Liver (tissue), 3 donors: ENCODE measurements around the gene SHISAL1.

ENCODE experiments used
- GABPA ChIP-seq, 2 donors: IDR thresholded peaks in 1 of 2; conservative IDR thresholded peaks in 1 of 2; 2 replicates each; pipeline ENCODE4 v1.6.1; 2016; ENCODE audit warnings: antibody characterized with exemption in 2 of 2, mild to moderate bottlenecking in 1 of 2, moderate library complexity in 1 of 2
- HNF4G ChIP-seq: IDR thresholded peaks from 2 replicates; pipeline ENCODE4 v1.6.1; 2016; ENCODE audit warnings: antibody characterized with exemption
- JUND ChIP-seq, 2 donors: IDR thresholded peaks; 2 replicates each; pipeline ENCODE4 v1.6.1; 2016; ENCODE audit warnings: antibody characterized with exemption in 2 of 2
- RXRA ChIP-seq, 2 donors: IDR thresholded peaks; 2 replicates each; pipeline ENCODE4 v1.6.1; 2017 to 2018; ENCODE audit warnings: antibody characterized with exemption in 2 of 2, mild to moderate bottlenecking in 1 of 2
- SP1 ChIP-seq: IDR thresholded peaks from 2 replicates; pipeline ENCODE4 v1.6.1; 2018; ENCODE audit warnings: antibody characterized with exemption, mild to moderate bottlenecking
- YY1 ChIP-seq: IDR thresholded peaks from 2 replicates; pipeline ENCODE4 v1.6.1; 2016; ENCODE audit warnings: antibody characterized with exemption, mild to moderate bottlenecking
- TF ChIP-seq, protein P1 (sequence below): fragments of 150-350 bp; IDR thresholded peaks from 2 replicates; pipeline ENCODE4 v1.5.1; 2017; ENCODE audit warnings: improper control_type of control experiment, low read depth, low read length; ENCODE audit not compliant: missing input control
- TF ChIP-seq, protein P2 (sequence below): IDR thresholded peaks from 2 replicates; pipeline ENCODE4 v1.6.1; 2016; ENCODE audit warnings: antibody characterized with exemption
- TF ChIP-seq, protein P3 (sequence below): IDR thresholded peaks from 2 replicates; pipeline ENCODE4 v1.6.1; 2016; ENCODE audit warnings: antibody characterized with exemption, mild to moderate bottlenecking
- donor health status: healthy.
- donor health status: healthy.

DNA sequence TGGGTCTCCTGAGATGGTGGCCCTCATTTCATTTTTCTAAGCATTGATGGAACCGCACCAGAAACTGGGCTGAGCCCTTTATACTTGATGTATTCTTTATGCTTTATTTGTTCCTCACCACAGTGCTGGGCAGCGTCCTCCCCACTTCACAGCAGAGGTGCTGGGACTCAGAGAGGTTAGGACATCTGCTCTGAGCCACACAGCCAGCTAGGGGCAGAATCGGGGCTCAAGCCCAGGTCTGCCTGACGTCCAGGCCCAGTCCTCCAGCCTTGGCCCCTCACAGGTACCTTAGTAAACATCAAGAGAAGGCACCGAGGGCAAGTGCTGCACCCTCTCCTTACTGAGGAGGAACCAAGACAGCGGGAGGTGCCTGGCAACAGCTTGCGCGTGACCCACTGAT lies 20.2 kb upstream of the SHISAL1 start:
- TF ChIP-seq, protein P1, sequence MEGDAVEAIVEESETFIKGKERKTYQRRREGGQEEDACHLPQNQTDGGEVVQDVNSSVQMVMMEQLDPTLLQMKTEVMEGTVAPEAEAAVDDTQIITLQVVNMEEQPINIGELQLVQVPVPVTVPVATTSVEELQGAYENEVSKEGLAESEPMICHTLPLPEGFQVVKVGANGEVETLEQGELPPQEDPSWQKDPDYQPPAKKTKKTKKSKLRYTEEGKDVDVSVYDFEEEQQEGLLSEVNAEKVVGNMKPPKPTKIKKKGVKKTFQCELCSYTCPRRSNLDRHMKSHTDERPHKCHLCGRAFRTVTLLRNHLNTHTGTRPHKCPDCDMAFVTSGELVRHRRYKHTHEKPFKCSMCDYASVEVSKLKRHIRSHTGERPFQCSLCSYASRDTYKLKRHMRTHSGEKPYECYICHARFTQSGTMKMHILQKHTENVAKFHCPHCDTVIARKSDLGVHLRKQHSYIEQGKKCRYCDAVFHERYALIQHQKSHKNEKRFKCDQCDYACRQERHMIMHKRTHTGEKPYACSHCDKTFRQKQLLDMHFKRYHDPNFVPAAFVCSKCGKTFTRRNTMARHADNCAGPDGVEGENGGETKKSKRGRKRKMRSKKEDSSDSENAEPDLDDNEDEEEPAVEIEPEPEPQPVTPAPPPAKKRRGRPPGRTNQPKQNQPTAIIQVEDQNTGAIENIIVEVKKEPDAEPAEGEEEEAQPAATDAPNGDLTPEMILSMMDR, result no peak
- no peak for TF ChIP-seq YY1
- no peak for TF ChIP-seq HNF4G
- TF ChIP-seq SP1, result no peak
- TF ChIP-seq, protein P2, sequence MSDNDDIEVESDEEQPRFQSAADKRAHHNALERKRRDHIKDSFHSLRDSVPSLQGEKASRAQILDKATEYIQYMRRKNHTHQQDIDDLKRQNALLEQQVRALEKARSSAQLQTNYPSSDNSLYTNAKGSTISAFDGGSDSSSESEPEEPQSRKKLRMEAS, result no peak
- TF ChIP-seq, protein P3, sequence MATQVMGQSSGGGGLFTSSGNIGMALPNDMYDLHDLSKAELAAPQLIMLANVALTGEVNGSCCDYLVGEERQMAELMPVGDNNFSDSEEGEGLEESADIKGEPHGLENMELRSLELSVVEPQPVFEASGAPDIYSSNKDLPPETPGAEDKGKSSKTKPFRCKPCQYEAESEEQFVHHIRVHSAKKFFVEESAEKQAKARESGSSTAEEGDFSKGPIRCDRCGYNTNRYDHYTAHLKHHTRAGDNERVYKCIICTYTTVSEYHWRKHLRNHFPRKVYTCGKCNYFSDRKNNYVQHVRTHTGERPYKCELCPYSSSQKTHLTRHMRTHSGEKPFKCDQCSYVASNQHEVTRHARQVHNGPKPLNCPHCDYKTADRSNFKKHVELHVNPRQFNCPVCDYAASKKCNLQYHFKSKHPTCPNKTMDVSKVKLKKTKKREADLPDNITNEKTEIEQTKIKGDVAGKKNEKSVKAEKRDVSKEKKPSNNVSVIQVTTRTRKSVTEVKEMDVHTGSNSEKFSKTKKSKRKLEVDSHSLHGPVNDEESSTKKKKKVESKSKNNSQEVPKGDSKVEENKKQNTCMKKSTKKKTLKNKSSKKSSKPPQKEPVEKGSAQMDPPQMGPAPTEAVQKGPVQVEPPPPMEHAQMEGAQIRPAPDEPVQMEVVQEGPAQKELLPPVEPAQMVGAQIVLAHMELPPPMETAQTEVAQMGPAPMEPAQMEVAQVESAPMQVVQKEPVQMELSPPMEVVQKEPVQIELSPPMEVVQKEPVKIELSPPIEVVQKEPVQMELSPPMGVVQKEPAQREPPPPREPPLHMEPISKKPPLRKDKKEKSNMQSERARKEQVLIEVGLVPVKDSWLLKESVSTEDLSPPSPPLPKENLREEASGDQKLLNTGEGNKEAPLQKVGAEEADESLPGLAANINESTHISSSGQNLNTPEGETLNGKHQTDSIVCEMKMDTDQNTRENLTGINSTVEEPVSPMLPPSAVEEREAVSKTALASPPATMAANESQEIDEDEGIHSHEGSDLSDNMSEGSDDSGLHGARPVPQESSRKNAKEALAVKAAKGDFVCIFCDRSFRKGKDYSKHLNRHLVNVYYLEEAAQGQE, result no peak
- TF ChIP-seq GABPA (IDR thresholded peaks at IDR 0.05 in 1 of 2, conservative IDR thresholded peaks at IDR 0.05 in 1 of 2), result no peak
- TF ChIP-seq RXRA (IDR thresholded peaks at IDR 0.05), result no peak
- TF ChIP-seq JUND (IDR thresholded peaks at IDR 0.05), result no peak
